ENCODE data around the gene RASGRF1. TPM values are rescaled to one million over a fixed set of nuclear protein-coding genes. Genes with fewer than 3 reads are reported as not detected.
"Not testable (repeated sequence)": the region's sequence is repeated elsewhere in the genome, so short reads cannot be mapped to it uniquely, and the experiment has no call there.

RASGRF1 gene
- polyA plus RNA-seq, 1 donor from 2014 or later: 11.0 TPM

DNA sequence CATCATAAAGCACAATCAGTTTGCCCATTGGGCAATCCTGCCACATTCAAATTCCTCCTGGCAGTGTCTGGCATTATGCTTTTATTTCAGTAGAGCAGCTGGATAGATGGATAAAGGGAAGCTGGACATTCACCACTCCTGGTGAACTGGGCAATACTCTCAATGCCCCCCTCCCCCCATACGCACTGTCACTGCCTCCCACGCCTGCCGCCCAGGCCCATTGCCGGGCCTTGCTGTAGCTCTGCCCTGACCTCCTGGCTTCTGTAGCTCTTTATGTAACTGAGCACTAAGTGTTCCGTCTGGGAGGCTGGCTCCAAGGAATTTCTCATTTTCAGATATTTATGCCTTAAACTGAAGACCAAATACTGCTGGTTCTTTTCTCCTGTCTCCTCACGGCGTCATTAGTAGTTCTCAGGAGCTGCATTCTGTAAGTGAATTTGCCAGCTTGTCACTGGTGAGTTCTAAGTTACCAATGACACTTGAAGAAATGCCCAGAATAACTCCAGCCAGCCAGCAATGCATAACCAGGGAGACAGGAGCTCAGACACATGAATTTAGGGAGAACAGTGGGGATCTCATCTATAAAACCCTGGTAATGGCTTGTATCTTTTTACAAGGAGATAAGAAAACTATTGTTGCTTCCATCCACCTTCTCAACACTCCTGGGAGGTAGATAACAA lies 25.5 kb upstream of the RASGRF1 start:
- no peaks in the 10 kb centered on the region for H3K36me3 ChIP-seq (ENCODE audit: insufficient read depth, low read length)
- no peak overlapping the region for H3K27ac ChIP-seq (ENCODE audit: low read length)
- no peak overlapping the region for H2AFZ ChIP-seq (ENCODE audit: low read depth, low read length)
- H3K4me2 ChIP-seq (ENCODE audit: low read length): no peak overlapping the region
- no peaks in the 10 kb centered on the region for H3F3A ChIP-seq (ENCODE audit: insufficient read depth, low read length, poor library complexity, severe bottlenecking)
- no peaks in the 10 kb centered on the region for H4K20me1 ChIP-seq (ENCODE audit: insufficient read depth)
- H3K9me3 ChIP-seq (ENCODE audit: low read length): no peaks in the 10 kb centered on the region
- no peaks in the 10 kb centered on the region for H3K79me2 ChIP-seq (replicated peaks; ENCODE audit: insufficient read depth, low read length)
- no peak overlapping the region for H3K9ac ChIP-seq (ENCODE audit: low read length)
- TF ChIP-seq, protein P1, sequence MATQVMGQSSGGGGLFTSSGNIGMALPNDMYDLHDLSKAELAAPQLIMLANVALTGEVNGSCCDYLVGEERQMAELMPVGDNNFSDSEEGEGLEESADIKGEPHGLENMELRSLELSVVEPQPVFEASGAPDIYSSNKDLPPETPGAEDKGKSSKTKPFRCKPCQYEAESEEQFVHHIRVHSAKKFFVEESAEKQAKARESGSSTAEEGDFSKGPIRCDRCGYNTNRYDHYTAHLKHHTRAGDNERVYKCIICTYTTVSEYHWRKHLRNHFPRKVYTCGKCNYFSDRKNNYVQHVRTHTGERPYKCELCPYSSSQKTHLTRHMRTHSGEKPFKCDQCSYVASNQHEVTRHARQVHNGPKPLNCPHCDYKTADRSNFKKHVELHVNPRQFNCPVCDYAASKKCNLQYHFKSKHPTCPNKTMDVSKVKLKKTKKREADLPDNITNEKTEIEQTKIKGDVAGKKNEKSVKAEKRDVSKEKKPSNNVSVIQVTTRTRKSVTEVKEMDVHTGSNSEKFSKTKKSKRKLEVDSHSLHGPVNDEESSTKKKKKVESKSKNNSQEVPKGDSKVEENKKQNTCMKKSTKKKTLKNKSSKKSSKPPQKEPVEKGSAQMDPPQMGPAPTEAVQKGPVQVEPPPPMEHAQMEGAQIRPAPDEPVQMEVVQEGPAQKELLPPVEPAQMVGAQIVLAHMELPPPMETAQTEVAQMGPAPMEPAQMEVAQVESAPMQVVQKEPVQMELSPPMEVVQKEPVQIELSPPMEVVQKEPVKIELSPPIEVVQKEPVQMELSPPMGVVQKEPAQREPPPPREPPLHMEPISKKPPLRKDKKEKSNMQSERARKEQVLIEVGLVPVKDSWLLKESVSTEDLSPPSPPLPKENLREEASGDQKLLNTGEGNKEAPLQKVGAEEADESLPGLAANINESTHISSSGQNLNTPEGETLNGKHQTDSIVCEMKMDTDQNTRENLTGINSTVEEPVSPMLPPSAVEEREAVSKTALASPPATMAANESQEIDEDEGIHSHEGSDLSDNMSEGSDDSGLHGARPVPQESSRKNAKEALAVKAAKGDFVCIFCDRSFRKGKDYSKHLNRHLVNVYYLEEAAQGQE (IDR thresholded peaks at IDR 0.05; ENCODE audit: borderline replicate concordance): no peak
- TF ChIP-seq SMC3 (conservative IDR thresholded peaks at IDR 0.05; ENCODE audit: poor library complexity) (no peak), POLR2AphosphoS5 (IDR thresholded peaks at IDR 0.05) (no peak), MXI1 (conservative IDR thresholded peaks at IDR 0.05; ENCODE audit: poor library complexity, severe bottlenecking) (no peak), TAF1 (IDR thresholded peaks at IDR 0.05; ENCODE audit: low read depth) (no peak), CTCF (IDR thresholded peaks at IDR 0.05; ENCODE audit: poor library complexity, severe bottlenecking) (no peak), RAD21 (conservative IDR thresholded peaks at IDR 0.05) (no peak)
- no peaks in the 10 kb centered on the region for H3K9me2 ChIP-seq (ENCODE audit: insufficient read depth, low read length)
- H3K4me3 ChIP-seq (ENCODE audit: low read length): no peak overlapping the region
- H3K27me3 ChIP-seq (ENCODE audit: insufficient read depth, low read depth, low read length): no peaks in the 10 kb centered on the region

- Histone ChIP-seq H3K79me2 (replicated peaks; ENCODE audit: insufficient read depth, low read length) (no peaks in the 10 kb centered on the region), H3K4me3 (ENCODE audit: low read length) (no peak overlapping the region), H3K36me3 (ENCODE audit: insufficient read depth, low read length) (no peaks in the 10 kb centered on the region), H3K27me3 (ENCODE audit: insufficient read depth, low read depth, low read length) (no peaks in the 10 kb centered on the region), H3K9me3 (ENCODE audit: low read length) (no peaks in the 10 kb centered on the region), H3K9ac (ENCODE audit: low read length) (no peak overlapping the region), H2AFZ (ENCODE audit: low read depth, low read length) (no peak overlapping the region), H3K27ac (ENCODE audit: low read length) (no peak overlapping the region), H4K20me1 (ENCODE audit: insufficient read depth) (no peaks in the 10 kb centered on the region), H3K9me2 (ENCODE audit: insufficient read depth, low read length) (no peaks in the 10 kb centered on the region), H3K4me2 (ENCODE audit: low read length) (no peak overlapping the region), H3F3A (ENCODE audit: insufficient read depth, low read length, poor library complexity, severe bottlenecking) (no peaks in the 10 kb centered on the region)
- no peak for TF ChIP-seq TAF1 (IDR thresholded peaks at IDR 0.05; ENCODE audit: low read depth)
- TF ChIP-seq RAD21 (conservative IDR thresholded peaks at IDR 0.05): no peak
- no peak for TF ChIP-seq CTCF (IDR thresholded peaks at IDR 0.05; ENCODE audit: poor library complexity, severe bottlenecking)
- no peak for TF ChIP-seq MXI1 (conservative IDR thresholded peaks at IDR 0.05; ENCODE audit: poor library complexity, severe bottlenecking)
- no peak for TF ChIP-seq EP300 (conservative IDR thresholded peaks at IDR 0.05; ENCODE audit: poor library complexity, severe bottlenecking)
- no peak for TF ChIP-seq POLR2AphosphoS5 (IDR thresholded peaks at IDR 0.05)
- TF ChIP-seq SMC3 (conservative IDR thresholded peaks at IDR 0.05; ENCODE audit: poor library complexity): no peak
- TF ChIP-seq EZH2 (IDR thresholded peaks at IDR 0.05; ENCODE audit: borderline replicate concordance, insufficient read depth, low read length, poor library complexity, severe bottlenecking): no peak
- TF ChIP-seq, protein P1 (IDR thresholded peaks at IDR 0.05; ENCODE audit: borderline replicate concordance): no peak
These were observed 23.3 kb upstream of the RASGRF1 start for GRCh38 chr15:79113831-79114230.

- H3F3A ChIP-seq (ENCODE audit: insufficient read depth, low read length, poor library complexity, severe bottlenecking); H2AFZ ChIP-seq (ENCODE audit: low read depth, low read length); H3K9me2 ChIP-seq (ENCODE audit: insufficient read depth, low read length); H3K27ac ChIP-seq (ENCODE audit: low read length); H3K9ac ChIP-seq (ENCODE audit: low read length); H3K9me3 ChIP-seq (ENCODE audit: low read length); H3K4me3 ChIP-seq (ENCODE audit: low read length); H4K20me1 ChIP-seq (ENCODE audit: insufficient read depth); H3K36me3 ChIP-seq (ENCODE audit: insufficient read depth, low read length); H3K4me2 ChIP-seq (ENCODE audit: low read length); H3K79me2 ChIP-seq (replicated peaks; ENCODE audit: insufficient read depth, low read length); H3K27me3 ChIP-seq (ENCODE audit: insufficient read depth, low read depth, low read length): not testable (repeated sequence)
These were observed 20.8 kb upstream of the RASGRF1 start for GRCh38 chr15:79111404-79111803.

All from neural cell (in vitro differentiated cells).